Liver (tissue), 3 donors: ENCODE measurements around the gene MIP.

ENCODE experiments used
- CTCF ChIP-seq: fragments of 150-350 bp; IDR thresholded peaks from 2 replicates; pipeline ENCODE4 v1.5.1; 2017; ENCODE audit warnings: improper control_type of control experiment, low read depth, low read length; ENCODE audit not compliant: missing input control
- EGR1 ChIP-seq, 2 donors: IDR thresholded peaks; 2 replicates each; pipeline ENCODE4 v1.6.1; 2016 to 2018; ENCODE audit warnings: antibody characterized with exemption in 2 of 2, low read depth in 2 of 2
- HNF4A ChIP-seq, 2 donors: conservative IDR thresholded peaks; 2 replicates each; pipeline ENCODE4 v1.6.1; 2016; ENCODE audit warnings: antibody characterized with exemption in 2 of 2, mild to moderate bottlenecking in 2 of 2
- REST ChIP-seq: IDR thresholded peaks from 2 replicates; pipeline ENCODE4 v1.6.1; 2016; ENCODE audit warnings: antibody characterized with exemption, mild to moderate bottlenecking
- YY1 ChIP-seq: IDR thresholded peaks from 2 replicates; pipeline ENCODE4 v1.6.1; 2016; ENCODE audit warnings: antibody characterized with exemption, mild to moderate bottlenecking
- donor health status: healthy.
- donor health status: healthy.

- no peak for TF ChIP-seq CTCF
- TF ChIP-seq EGR1 (IDR thresholded peaks at IDR 0.05; ENCODE audit: low read depth in 2 of 2) = no peak
- TF ChIP-seq YY1 = no peak
- TF ChIP-seq HNF4A (conservative IDR thresholded peaks at IDR 0.05) = no peak
- TF ChIP-seq REST = no peak
Observed at GRCh38 chr12:56434828-56435227, 19.6 kb downstream of the MIP start.
